GM20000 (cell line): ENCODE data around the gene MPPED2.

Experiments used
- DNase-seq: peaks from one replicate; pipeline ENCODE4 v3.0.0; 2012; ENCODE audit warnings: low spot score
- TF ChIP-seq, protein P1 (sequence below): IDR thresholded peaks from 2 replicates; pipeline ENCODE4 v1.5.1; 2012; ENCODE audit warnings: mild to moderate bottlenecking, control low read depth; ENCODE audit errors: extremely low read depth, missing control alignments

MPPED2 gene

GRCh38 chr11:30605036-30605605 is 19.0 kb upstream of the MPPED2 start:
- DNase-seq, result no peak
- TF ChIP-seq, protein P1, sequence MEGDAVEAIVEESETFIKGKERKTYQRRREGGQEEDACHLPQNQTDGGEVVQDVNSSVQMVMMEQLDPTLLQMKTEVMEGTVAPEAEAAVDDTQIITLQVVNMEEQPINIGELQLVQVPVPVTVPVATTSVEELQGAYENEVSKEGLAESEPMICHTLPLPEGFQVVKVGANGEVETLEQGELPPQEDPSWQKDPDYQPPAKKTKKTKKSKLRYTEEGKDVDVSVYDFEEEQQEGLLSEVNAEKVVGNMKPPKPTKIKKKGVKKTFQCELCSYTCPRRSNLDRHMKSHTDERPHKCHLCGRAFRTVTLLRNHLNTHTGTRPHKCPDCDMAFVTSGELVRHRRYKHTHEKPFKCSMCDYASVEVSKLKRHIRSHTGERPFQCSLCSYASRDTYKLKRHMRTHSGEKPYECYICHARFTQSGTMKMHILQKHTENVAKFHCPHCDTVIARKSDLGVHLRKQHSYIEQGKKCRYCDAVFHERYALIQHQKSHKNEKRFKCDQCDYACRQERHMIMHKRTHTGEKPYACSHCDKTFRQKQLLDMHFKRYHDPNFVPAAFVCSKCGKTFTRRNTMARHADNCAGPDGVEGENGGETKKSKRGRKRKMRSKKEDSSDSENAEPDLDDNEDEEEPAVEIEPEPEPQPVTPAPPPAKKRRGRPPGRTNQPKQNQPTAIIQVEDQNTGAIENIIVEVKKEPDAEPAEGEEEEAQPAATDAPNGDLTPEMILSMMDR, result no peak

- TF ChIP-seq, protein P1, result no peak
- DNase-seq, result no peak
These were observed 17.2 kb upstream of the MPPED2 start for GRCh38 chr11:30603357-30603756.

DNA sequence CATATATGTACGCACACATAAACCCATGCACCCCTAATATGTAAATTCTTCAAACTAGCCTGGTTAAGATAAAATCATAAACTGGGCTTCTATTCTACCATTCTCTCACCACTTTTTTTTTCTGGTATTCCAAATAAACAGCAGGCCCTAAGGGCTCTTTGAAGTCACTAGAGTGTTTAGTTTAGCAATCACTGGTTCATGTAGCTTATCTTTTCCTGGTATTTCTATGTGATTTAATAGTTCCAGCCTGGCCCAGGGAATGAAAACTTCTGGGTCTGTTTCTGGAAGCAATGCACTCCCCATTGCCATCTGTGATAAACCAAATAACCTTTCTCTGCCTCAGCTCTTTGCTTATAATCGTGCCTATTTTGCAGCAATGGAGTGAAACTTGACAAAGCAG is 10.7 kb upstream of the MPPED2 start:
- TF ChIP-seq, protein P1, result no peak
- no peak for DNase-seq

GRCh38 chr11:30595934-30596333 is 9.8 kb upstream of the MPPED2 start:
- TF ChIP-seq, protein P1, result no peak
- no peak for DNase-seq

DNA sequence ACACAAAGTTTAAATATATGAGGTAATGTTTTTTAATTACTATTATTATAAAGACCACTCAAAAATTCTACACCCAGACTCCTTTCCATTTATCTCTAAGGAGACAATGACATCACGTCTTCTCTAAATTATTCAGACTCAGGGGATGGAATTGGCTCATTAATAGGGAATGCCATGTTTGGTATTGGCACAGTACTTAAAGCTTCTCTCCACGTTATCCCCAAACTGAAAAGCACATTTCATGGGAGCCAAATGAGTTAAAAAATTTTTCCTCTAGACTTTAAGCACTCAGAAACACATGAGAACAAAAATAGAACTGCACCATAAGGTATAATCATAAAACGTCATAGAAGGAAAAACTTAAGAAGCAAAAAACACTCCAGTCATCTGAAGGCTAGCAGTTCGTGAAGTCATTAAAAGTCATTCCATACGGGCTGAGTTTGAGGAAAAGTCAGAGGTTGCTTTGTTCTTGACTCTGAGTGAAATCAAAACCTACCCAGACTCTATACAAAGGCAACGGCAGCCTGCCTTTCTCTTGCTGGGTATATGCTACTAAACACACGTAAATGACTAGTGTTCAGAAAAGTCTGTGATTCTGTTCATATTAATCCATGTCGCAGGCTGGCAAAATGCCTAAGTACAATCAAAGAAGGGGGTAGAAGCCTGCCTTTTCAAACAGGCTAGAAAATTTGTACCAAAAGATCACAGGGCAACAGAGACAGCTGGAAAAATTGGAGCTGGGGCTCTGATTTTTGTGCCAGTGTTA is 8.7 kb upstream of the MPPED2 start:
- no peak for DNase-seq
- TF ChIP-seq, protein P1, result no peak

DNA sequence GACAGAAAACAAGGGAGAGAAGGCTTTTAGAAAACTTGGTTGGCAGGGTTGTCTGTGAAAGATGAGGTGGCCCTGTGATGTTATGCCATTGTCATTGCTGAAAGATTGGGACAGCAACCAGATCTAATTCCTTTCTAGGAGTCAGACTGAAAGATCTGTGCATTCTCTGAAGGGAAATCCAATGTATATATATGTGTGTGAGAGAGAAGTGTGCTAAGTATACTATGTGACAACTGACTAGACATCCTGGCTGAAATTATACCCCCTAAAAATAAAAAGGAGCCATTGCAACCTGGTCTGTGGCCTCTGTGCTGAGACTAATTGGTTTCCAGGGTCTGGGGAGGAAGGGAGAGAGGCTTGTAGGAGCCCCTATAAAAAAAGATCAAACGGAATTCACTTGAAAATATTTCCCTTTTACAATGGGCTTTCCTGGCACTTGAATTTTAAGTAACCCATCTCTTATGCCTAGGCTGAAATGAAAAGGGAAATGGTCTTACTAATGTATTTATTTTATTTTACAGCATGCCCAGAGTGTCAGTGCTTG is 1.2 kb upstream of the MPPED2 start:
- DNase-seq, result no peak

DNA sequence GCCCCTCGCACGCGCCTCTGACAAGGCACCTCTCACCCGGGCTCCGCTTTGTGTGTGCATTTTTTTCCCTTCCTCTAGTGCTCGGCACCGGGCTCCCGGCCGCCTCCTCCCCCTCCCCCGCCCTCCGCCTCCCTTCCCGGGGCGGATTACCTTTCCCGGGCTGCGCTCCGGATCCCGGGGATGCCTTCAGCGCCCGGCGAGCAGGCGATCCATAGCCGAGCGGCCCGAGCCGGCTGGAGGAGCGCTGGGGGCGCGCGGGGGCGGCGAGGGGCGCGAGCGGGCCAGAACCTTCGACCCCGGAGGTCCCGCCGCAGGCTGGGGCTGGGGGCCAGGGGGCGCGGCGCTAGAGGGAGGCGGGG is 282 bp downstream of the MPPED2 start:
- TF ChIP-seq, protein P1, result no peak
- peak; percentile 35 for DNase-seq

More for the DNA sequence above, 1.2 kb upstream of the MPPED2 start:
- TF ChIP-seq, protein P1, result no peak
